GM19372 (cell line): ENCODE results near the gene SLC6A18.
A peak's percentile ranks its signal among the peaks of the same experiment; 100 is the strongest.
"Not testable (repeated sequence)": the region's sequence is repeated elsewhere in the genome, so short reads cannot be mapped to it uniquely, and the experiment has no call there.

Experiments used
- ATAC-seq: cut with Tn5 transposase; IDR thresholded peaks from one replicate; pipeline ENCODE4 v1.9.1; 2021; ENCODE audit warnings: mild to moderate bottlenecking, low read depth, moderate library complexity; ENCODE audit not compliant: unreplicated experiment

The SLC6A18 gene

GRCh38 chr5:1283729-1284041 is 58.5 kb downstream of the SLC6A18 start:
- not testable (repeated sequence) for ATAC-seq

- ATAC-seq = not testable (repeated sequence)
These were observed 59.3 kb downstream of the SLC6A18 start for GRCh38 chr5:1284336-1284970.

GRCh38 chr5:1285141-1285540 is 60.0 kb downstream of the SLC6A18 start:
- ATAC-seq = no peak

GRCh38 chr5:1285883-1286291 is 60.7 kb downstream of the SLC6A18 start:
- ATAC-seq = no peak

GRCh38 chr5:1288439-1289335 is 63.5 kb downstream of the SLC6A18 start:
- no peak for ATAC-seq

GRCh38 chr5:1289559-1289958 is 64.4 kb downstream of the SLC6A18 start:
- ATAC-seq = not testable (repeated sequence)

GRCh38 chr5:1290956-1291355 is 65.8 kb downstream of the SLC6A18 start:
- ATAC-seq = not testable (repeated sequence)

GRCh38 chr5:1291611-1292080 is 66.5 kb downstream of the SLC6A18 start:
- no peak for ATAC-seq

- ATAC-seq = no peak
These were observed 67.0 kb downstream of the SLC6A18 start for GRCh38 chr5:1292139-1292538.

GRCh38 chr5:1292846-1293415 is 67.8 kb downstream of the SLC6A18 start:
- no peak for ATAC-seq

- ATAC-seq = no peak
These were observed 68.4 kb downstream of the SLC6A18 start for GRCh38 chr5:1293416-1294205.

GRCh38 chr5:1294206-1294834 is 69.1 kb downstream of the SLC6A18 start:
- ATAC-seq = peak; percentile 23

- ATAC-seq = peak; percentile 54
These were observed 69.9 kb downstream of the SLC6A18 start, which contains the start of gene TERT for GRCh38 chr5:1294835-1295649. TERT (minus strand) TSS chr5:1295068; CDS start chr5:1294989, 79 bp downstream.

GRCh38 chr5:1295650-1296037 is 70.5 kb downstream of the SLC6A18 start:
- no peak for ATAC-seq
